Natural killer cell (primary cell): ENCODE results near the gene LRRC8C. TPM values are rescaled to one million over a fixed set of nuclear protein-coding genes. Genes with fewer than 3 reads are reported as not detected.

Experiments
- ATAC-seq, 3 donors: fragments of 150-1000 bp in 2 of 3; fragments of 200-7000 bp in 1 of 3; cut with Tn5 transposase; 1 replicate in 1 of 3; 2 replicates in 2 of 3; pipeline ENCODE4 v1.10.0; 2021; ENCODE audit warnings: mild to moderate bottlenecking in 2 of 3, moderate library complexity in 2 of 3
- DNase-seq, 2 donors: peaks; one replicate each; pipeline versions ENCODE4 v3.0.0 to v3.0.0-alpha.2; 2013 to 2021; ENCODE audit warnings: mixed read lengths in 1 of 2
- H3K27ac ChIP-seq: one replicate; pipeline ENCODE4 v1.5.1; 2013; ENCODE audit warnings: mild to moderate bottlenecking, low read length
- H3K27me3 ChIP-seq: one replicate; pipeline ENCODE4 v1.6.1; 2013; ENCODE audit warnings: low read length; ENCODE audit not compliant: control insufficient read depth, insufficient read depth
- H3K36me3 ChIP-seq: one replicate; pipeline ENCODE4 v1.6.1; 2013; ENCODE audit warnings: low read length; ENCODE audit not compliant: control insufficient read depth, insufficient read depth
- H3K4me1 ChIP-seq: one replicate; pipeline ENCODE4 v1.6.1; 2013; ENCODE audit warnings: low read length; ENCODE audit not compliant: control insufficient read depth, insufficient read depth
- H3K4me3 ChIP-seq: one replicate; pipeline ENCODE4 v1.5.1; 2013; ENCODE audit warnings: low read length
- H3K9me3 ChIP-seq: one replicate; pipeline ENCODE4 v1.6.1; 2013; ENCODE audit warnings: low read length; ENCODE audit not compliant: control insufficient read depth, insufficient read depth
- H3K27ac Mint-ChIP-seq, 2 donors: one replicate each; pipeline ENCODE4 v1.8.0; 2022; ENCODE audit warnings: mild to moderate bottlenecking in 2 of 2, mixed read lengths in 2 of 2, moderate library complexity in 1 of 2
- H3K27me3 Mint-ChIP-seq, 2 donors: one replicate each; pipeline ENCODE4 v1.8.0; 2022; ENCODE audit warnings: low read depth in 2 of 2, mixed read lengths in 2 of 2
- H3K36me3 Mint-ChIP-seq: one replicate; pipeline ENCODE4 v1.8.0; 2022; ENCODE audit warnings: mixed read lengths
- H3K4me1 Mint-ChIP-seq, 2 donors: one replicate each; pipeline ENCODE4 v1.8.0; 2022; ENCODE audit warnings: mixed read lengths in 2 of 2
- H3K4me3 Mint-ChIP-seq: one replicate; pipeline ENCODE4 v1.8.0; 2022; ENCODE audit warnings: mild to moderate bottlenecking, moderate library complexity, mixed read lengths
- H3K9me3 Mint-ChIP-seq, 2 donors: one replicate each; pipeline ENCODE4 v1.8.0; 2022; ENCODE audit warnings: mixed read lengths in 2 of 2
- CTCF ChIP-seq: fragments of 200-600 bp; IDR thresholded peaks from one replicate; pipeline ENCODE4 v1.8.0; 2022; ENCODE audit warnings: antibody characterized with exemption
- WGBS: methylation state at CpG from one replicate; pipeline ENCODE4 v1.1.7; 2013; ENCODE audit warnings: missing lambda C conversion rate; ENCODE audit not compliant: insufficient coverage; 5-methylcytosine and 5-hydroxymethylcytosine counted together
- intact Hi-C: fragments of 100-400 bp; cut with micrococcal nuclease; formaldehyde crosslinking; loops from one replicate; pipeline ENCODE4 v1.14.2; 2022
- total RNA-seq, 4 donors: library from RNA; stranded (reverse); fragments of 120-200 nt in 1 of 4; gene quantifications; one replicate each; pipeline versions ENCODE4 v1.2.3 to v1.2.4, GENCODE V29; 2013 to 2022

Gene LRRC8C
- total RNA-seq, 3 donors from 2014 or later (not counting 1 experiment from before 2014, with no cell fraction given), result 7.6 to 19.1 (median 15.1) TPM

- H3K4me1 Mint-ChIP-seq, result peaks cover 55 to 69% of the 10 kb centered on the region in 2 donors
- intact Hi-C loops, result loop anchor here (2.0 kb wide), 1 partner anchor 24 kb away; the partner anchor contains the start of gene LRRC8C
- H3K27ac ChIP-seq, result peak overlapping the region; percentile 42
- H3K9me3 Mint-ChIP-seq, result no peaks in the 10 kb centered on the region
- peak overlapping the region; percentile 84 to 92 for H3K27ac Mint-ChIP-seq
- no peaks in the 10 kb centered on the region for H3K27me3 ChIP-seq
- H3K27me3 Mint-ChIP-seq, result no peaks in the 10 kb centered on the region
- ATAC-seq (peak; percentile 73 to 77 (median 76)), DNase-seq (peak; percentile 46 to 89)
- WGBS, result 58% methylated on average over 9 of the region's 9 CpGs
- no peaks in the 10 kb centered on the region for H3K9me3 ChIP-seq
- no peak overlapping the region for H3K4me3 ChIP-seq
- peaks cover 49% of the 10 kb centered on the region for H3K4me1 ChIP-seq
- H3K36me3 Mint-ChIP-seq, result no peaks in the 10 kb centered on the region
- no peaks in the 10 kb centered on the region for H3K36me3 ChIP-seq
- TF ChIP-seq CTCF, result no peak
- peak overlapping the region; percentile 43 for H3K4me3 Mint-ChIP-seq
Observed at GRCh38 chr1:89608319-89608983, 24.5 kb upstream of the LRRC8C start.

GRCh38 chr1:89608984-89609725 is 23.8 kb upstream of the LRRC8C start:
- Histone ChIP-seq H3K4me3 (no peak overlapping the region), H3K36me3 (no peaks in the 10 kb centered on the region), H3K4me1 (peaks cover 49% of the 10 kb centered on the region), H3K27me3 (no peaks in the 10 kb centered on the region), H3K9me3 (no peaks in the 10 kb centered on the region), H3K27ac (peak overlapping the region; percentile 6)
- Mint-ChIP-seq H3K9me3 (no peaks in the 10 kb centered on the region), H3K27ac (peak overlapping the region; percentile 84 to 92), H3K36me3 (no peaks in the 10 kb centered on the region), H3K4me3 (peak overlapping the region; percentile 43), H3K4me1 (peaks cover 55 to 69% of the 10 kb centered on the region in 2 donors), H3K27me3 (no peaks in the 10 kb centered on the region)
- intact Hi-C loops, result loop anchor here (2.0 kb wide), 1 partner anchor 24 kb away; the partner anchor contains the start of gene LRRC8C
- ATAC-seq, result peak in 2 of 3 donors; percentile 5 to 15
- no peak for TF ChIP-seq CTCF
- DNase-seq, result peak; percentile 16 to 79
- 82% methylated on average over 20 of the region's 20 CpGs for WGBS

- ATAC-seq, result no peak
- no peak overlapping the region for H3K4me3 Mint-ChIP-seq
- no peaks in the 10 kb centered on the region for H3K36me3 Mint-ChIP-seq
- H3K4me1 Mint-ChIP-seq, result peaks cover 55 to 69% of the 10 kb centered on the region in 2 donors
- peak overlapping the region in 1 of 2 donors; percentile 92 for H3K27ac Mint-ChIP-seq
- intact Hi-C loops, result loop anchor here (2.0 kb wide), 1 partner anchor 23 kb away; the partner anchor contains the start of gene LRRC8C
- DNase-seq, result peak in 1 of 2 donors; percentile 64
- no peak for TF ChIP-seq CTCF
- no peaks in the 10 kb centered on the region for H3K9me3 Mint-ChIP-seq
- Histone ChIP-seq H3K27ac (no peak overlapping the region), H3K4me3 (no peak overlapping the region), H3K4me1 (peaks cover 49% of the 10 kb centered on the region), H3K27me3 (no peaks in the 10 kb centered on the region), H3K36me3 (no peaks in the 10 kb centered on the region), H3K9me3 (no peaks in the 10 kb centered on the region)
- no peaks in the 10 kb centered on the region for H3K27me3 Mint-ChIP-seq
- 83% methylated on average over 14 of the region's 14 CpGs for WGBS
Observed at GRCh38 chr1:89609781-89610456, 23.0 kb upstream of the LRRC8C start.
